H1 (cell line): ENCODE data around the gene SORBS1. TPM values are rescaled to one million over a fixed set of nuclear protein-coding genes. Genes with fewer than 3 reads are reported as not detected.

Experiments used
- CTCF ChIA-PET: fragments of 300-600 bp; sonication (Branson Sonifier 250); formaldehyde crosslinking; loops from one replicate; lab custom pipeline; 2021; ENCODE audit not compliant: partially characterized antibody; lab: Charles Lee
- POLR2A ChIA-PET: fragments of 300-600 bp; sonication (Branson Sonifier 250); formaldehyde crosslinking; loops from one replicate; lab custom pipeline; 2021; ENCODE audit warnings: inconsistent platforms; ENCODE audit not compliant: partially characterized antibody; lab: Charles Lee
- DNase-seq, 2 experiments: peaks; one replicate each; pipeline versions ENCODE4 v3.0.0 to v3.0.0-alpha.2; 2010 to 2022; ENCODE audit warnings: low spot score in 2 of 2, low read depth in 1 of 2, mixed read lengths in 1 of 2
- FAIRE-seq: peaks from 2 replicates; lab custom pipeline; 2011; peaks lifted over from hg19 to GRCh38; lab: Jason Lieb, UNC
- H2AFZ ChIP-seq: 2 replicates; pipeline ENCODE4 v1.8.1; 2012; ENCODE audit warnings: low read length, inconsistent platforms
- H2AK5ac ChIP-seq: 2 replicates; pipeline ENCODE4 v1.6.1; 2013; ENCODE audit warnings: low read depth, low read length
- H2BK120ac ChIP-seq: replicated peaks from 2 replicates; pipeline ENCODE3; 2013; ENCODE audit warnings: low read depth, low read length, inconsistent platforms
- H2BK12ac ChIP-seq: 2 replicates; pipeline ENCODE4 v1.6.1; 2013; ENCODE audit warnings: low read depth, low read length
- H2BK15ac ChIP-seq: 2 replicates; pipeline ENCODE4 v1.6.1; 2013; ENCODE audit warnings: low read length
- H2BK20ac ChIP-seq: 2 replicates; pipeline ENCODE4 v1.6.1; 2013; ENCODE audit warnings: low read length
- H2BK5ac ChIP-seq: 2 replicates; pipeline ENCODE4 v1.6.1; 2013; ENCODE audit warnings: low read depth, low read length
- H3K14ac ChIP-seq: 2 replicates; pipeline ENCODE4 v1.6.1; 2013; ENCODE audit warnings: inconsistent platforms; ENCODE audit not compliant: insufficient read length
- H3K18ac ChIP-seq: 2 replicates; pipeline ENCODE4 v1.6.1; 2013; ENCODE audit warnings: low read length; ENCODE audit errors: extremely low read depth
- H3K23ac ChIP-seq: 2 replicates; pipeline ENCODE4 v1.6.1; 2013; ENCODE audit warnings: inconsistent platforms; ENCODE audit not compliant: insufficient read length
- H3K23me2 ChIP-seq: 2 replicates; pipeline ENCODE4 v1.6.1; 2013; ENCODE audit warnings: low read depth, low read length
- H3K27ac ChIP-seq: 2 replicates; pipeline ENCODE4 v1.6.1; 2011; ENCODE audit warnings: low read depth, low read length, inconsistent platforms
- H3K27me3 ChIP-seq, 4 experiments: replicated peaks in 1 of 4; 1 replicate in 1 of 4; 2 replicates in 3 of 4; pipeline versions ENCODE4 v1.6.1 to v1.8.1; 2011 to 2013; ENCODE audit warnings: low read length in 3 of 4, mild to moderate bottlenecking in 3 of 4, inconsistent platforms in 2 of 4, mixed read lengths in 2 of 4, moderate library complexity in 1 of 4; ENCODE audit not compliant: control insufficient read depth in 3 of 4, insufficient read depth in 3 of 4; ENCODE audit errors: extremely low read depth in 1 of 4
- H3K36me3 ChIP-seq, 4 experiments: 2 replicates each; pipeline versions ENCODE4 v1.6.1 to v1.8.1; 2011 to 2013; ENCODE audit warnings: mild to moderate bottlenecking in 4 of 4, low read length in 3 of 4, moderate library complexity in 2 of 4, control low read depth in 1 of 4, inconsistent platforms in 1 of 4; ENCODE audit not compliant: insufficient read depth in 4 of 4, control insufficient read depth in 2 of 4
- H3K4ac ChIP-seq: replicated peaks from 2 replicates; pipeline ENCODE3; 2013; ENCODE audit warnings: low read length, low read depth, mixed read lengths, inconsistent platforms; ENCODE audit not compliant: insufficient read length
- H3K4me1 ChIP-seq, 4 experiments: replicated peaks in 1 of 4; 1 replicate in 1 of 4; 2 replicates in 3 of 4; pipeline versions ENCODE4 v1.6.1 to v1.8.1; 2011 to 2013; ENCODE audit warnings: low read length in 3 of 4, inconsistent platforms in 2 of 4, mixed read lengths in 1 of 4; ENCODE audit not compliant: insufficient read depth in 4 of 4, control insufficient read depth in 3 of 4
- H3K4me2 ChIP-seq, 2 experiments: 2 replicates each; pipeline versions ENCODE4 v1.6.1 to v1.8.1; 2011 to 2013; ENCODE audit warnings: low read depth in 2 of 2, low read length in 2 of 2, control low read depth in 1 of 2, inconsistent platforms in 1 of 2, mild to moderate bottlenecking in 1 of 2; ENCODE audit not compliant: insufficient read depth in 1 of 2
- H3K4me3 ChIP-seq, 4 experiments: fragments of 200-600, 300-600 bp in 1 of 4; sonication (generic), shearing (Covaris generic), sonication (Bioruptor Twin) in 1 of 4; 2 replicates each; pipeline versions ENCODE4 v1.5.1 to v1.8.1; 2011 to 2016; ENCODE audit warnings: low read length in 4 of 4, low read depth in 3 of 4, control low read depth in 2 of 4, inconsistent platforms in 2 of 4, mild to moderate bottlenecking in 2 of 4, mixed read lengths in 1 of 4, moderate library complexity in 1 of 4; ENCODE audit not compliant: insufficient read depth in 2 of 4; ENCODE audit errors: extremely low read depth in 1 of 4
- H3K56ac ChIP-seq: replicated peaks from 2 replicates; pipeline ENCODE3; 2013; ENCODE audit warnings: low read depth, mild to moderate bottlenecking, mixed read lengths, low read length, inconsistent platforms; ENCODE audit not compliant: insufficient read length
- H3K79me1 ChIP-seq: 2 replicates; pipeline ENCODE4 v1.6.1; 2013; ENCODE audit warnings: low read depth, low read length, control low read depth
- H3K79me2 ChIP-seq, 2 experiments: 2 replicates each; pipeline versions ENCODE4 v1.6.1 to v1.8.1; 2012 to 2013; ENCODE audit warnings: low read length in 2 of 2, mild to moderate bottlenecking in 2 of 2, inconsistent platforms in 1 of 2; ENCODE audit not compliant: insufficient read depth in 2 of 2, control insufficient read depth in 1 of 2
- H3K9ac ChIP-seq, 4 experiments: replicated peaks in 1 of 4; 1 replicate in 1 of 4; 2 replicates in 3 of 4; pipeline versions ENCODE4 v1.6.1 to v1.8.1; 2011 to 2013; ENCODE audit warnings: low read depth in 3 of 4, low read length in 3 of 4, control low read depth in 2 of 4, mild to moderate bottlenecking in 2 of 4, moderate library complexity in 2 of 4, inconsistent platforms in 1 of 4; ENCODE audit errors: extremely low read depth in 1 of 4
- H3K9me3 ChIP-seq, 2 experiments: 2 replicates each; pipeline versions ENCODE4 v1.6.1 to v1.8.1; 2012 to 2013; ENCODE audit warnings: mild to moderate bottlenecking in 2 of 2, moderate library complexity in 2 of 2, control low read depth in 1 of 2, inconsistent platforms in 1 of 2, low read depth in 1 of 2, low read length in 1 of 2, mixed read lengths in 1 of 2; ENCODE audit not compliant: insufficient read depth in 2 of 2
- H4K20me1 ChIP-seq, 2 experiments: replicated peaks in 1 of 2; 2 replicates each; pipeline versions ENCODE3 to v1.8.1; 2011 to 2013; ENCODE audit warnings: inconsistent platforms in 2 of 2, low read length in 2 of 2, mild to moderate bottlenecking in 1 of 2; ENCODE audit not compliant: insufficient read depth in 2 of 2, control insufficient read depth in 1 of 2
- H4K5ac ChIP-seq: 2 replicates; pipeline ENCODE4 v1.6.1; 2013; ENCODE audit warnings: low read length, low read depth, mixed read lengths, inconsistent platforms; ENCODE audit not compliant: insufficient read length
- H4K8ac ChIP-seq: 2 replicates; pipeline ENCODE4 v1.8.0; 2013; ENCODE audit warnings: mild to moderate bottlenecking, moderate library complexity, low read length, inconsistent platforms; ENCODE audit not compliant: insufficient read depth; ENCODE audit errors: extremely low read depth
- H4K91ac ChIP-seq: replicated peaks from 2 replicates; pipeline ENCODE3; 2013; ENCODE audit warnings: low read length, mixed read lengths, inconsistent platforms; ENCODE audit not compliant: insufficient read length
- CHD2 ChIP-seq: IDR thresholded peaks from 2 replicates; pipeline ENCODE4 v1.6.1; 2012; ENCODE audit warnings: low read length, improper control_type of control experiment
- KDM5A ChIP-seq: fragments of 200-600 bp; IDR thresholded peaks from 2 replicates; pipeline ENCODE4 v1.7.1; 2012; ENCODE audit warnings: mild to moderate bottlenecking, low read length, inconsistent platforms, mixed read lengths
- MAX ChIP-seq: IDR thresholded peaks from 2 replicates; pipeline ENCODE4 v1.6.1; 2012; ENCODE audit warnings: inconsistent platforms
- RFX5 ChIP-seq: IDR thresholded peaks from 2 replicates; pipeline ENCODE4 v1.6.1; 2011; ENCODE audit warnings: low read depth, low read length, improper control_type of control experiment, borderline replicate concordance
- SIRT6 ChIP-seq: IDR thresholded peaks from one replicate; pipeline ENCODE4 v1.7.1; 2012; ENCODE audit warnings: low read length, inconsistent platforms
- YY1 ChIP-seq: IDR thresholded peaks from 2 replicates; pipeline ENCODE4 v1.6.1; 2011; ENCODE audit warnings: low read depth, mild to moderate bottlenecking, low read length
- WGBS, 2 experiments: shearing (Covaris generic) in 1 of 2; methylation state at CpG; one replicate each; pipeline versions ENCODE4 v1.1.6 to v1.1.7; 2013 to 2015; ENCODE audit warnings: low lambda C conversion rate in 2 of 2, mixed read lengths in 2 of 2, inconsistent platforms in 1 of 2, low coverage in 1 of 2, missing lambda C conversion rate in 1 of 2; ENCODE audit not compliant: insufficient replicate concordance in 2 of 2, insufficient coverage in 1 of 2, insufficient read length in 1 of 2; ENCODE audit errors: extremely low coverage in 1 of 2, missing lambda C conversion rate in 1 of 2; 5-methylcytosine and 5-hydroxymethylcytosine counted together
- polyA plus RNA-seq, 7 experiments: library from polyadenylated mRNA; depleted of rRNA in 3 of 7; stranded (reverse) in 5 of 7; unstranded in 2 of 7; fragments of >200 nt in 5 of 7; fragments of 200-250 nt in 2 of 7; gene quantifications; 1 replicate in 5 of 7; 2 replicates in 1 of 7; 4 replicates in 1 of 7; pipeline versions ENCODE4 v1.2.1 to v1.2.3, GENCODE V29; 2011 to 2013; ENCODE audit warnings: missing spikeins in 2 of 7, mixed read lengths in 2 of 7
- total RNA-seq: library from RNA; stranded (reverse); fragmentation: NEBNext Ultra II Directional; extraction: Animal tissue kit (Norgen Biotek cat#: 25700); gene quantifications from 2 replicates; pipeline ENCODE4 v1.2.1, GENCODE V29; 2021
- TF ChIP-seq, protein P1 (sequence below), 3 experiments: IDR thresholded peaks; 1 replicate in 2 of 3; 2 replicates in 1 of 3; pipeline versions ENCODE4 v1.5.1 to v1.6.1; 2011; ENCODE audit warnings: low read length in 3 of 3, mild to moderate bottlenecking in 3 of 3, inconsistent platforms in 2 of 3, low read depth in 1 of 3, moderate library complexity in 1 of 3; ENCODE audit not compliant: insufficient read depth in 1 of 3; ENCODE audit errors: control extremely low read depth in 1 of 3

Gene SORBS1
- total and polyA plus RNA-seq, 2 of the 8 experiments (the other 6 are each of a cell fraction or from before 2014, with no cell fraction given) = 16.0 to 35.0 TPM

DNA sequence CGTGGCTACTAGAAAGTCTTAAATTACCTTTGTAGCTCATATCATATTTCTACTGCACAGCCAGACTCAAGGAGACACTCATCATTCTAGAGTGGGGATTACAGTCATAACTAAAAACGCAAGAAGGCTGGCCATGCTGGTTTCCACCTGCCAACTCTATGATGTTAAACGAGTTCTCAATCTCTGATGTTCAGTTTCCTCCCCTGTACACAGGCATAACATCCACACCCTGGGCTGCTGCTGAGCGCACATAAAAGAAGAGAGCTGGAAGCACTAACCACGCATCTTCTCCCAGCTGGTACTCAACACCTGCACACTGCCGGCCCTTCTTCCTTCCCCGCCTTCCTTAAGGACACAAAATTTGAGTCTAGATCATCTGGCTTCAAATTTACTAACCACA lies 60.5 kb downstream of the SORBS1 start:
- POLR2A ChIA-PET = no interaction called here
- Histone ChIP-seq H2BK5ac (no peak overlapping the region), H2BK12ac (peak overlapping the region; percentile 13; the same call in 1 of the 2 replicates), H3K23me2 (no peaks in the 10 kb centered on the region; the same call in none of the 2 replicates), H4K20me1 (peaks cover 0 to 2% of the 10 kb centered on the region in 2 experiments), H4K8ac (no peak overlapping the region), H3K4me3 (no peak overlapping the region), H3K27me3 (no peaks in the 10 kb centered on the region), H4K91ac (no peak overlapping the region), H2AFZ (no peak overlapping the region), H3K18ac (no peak overlapping the region), H4K5ac (no peak overlapping the region), H3K23ac (no peak overlapping the region), H3K9ac (no peak overlapping the region), H3K27ac (no peak overlapping the region), H2BK20ac (no peak overlapping the region), H3K9me3 (no peaks in the 10 kb centered on the region), H3K4ac (no peak overlapping the region), H3K79me1 (peaks cover 4% of the 10 kb centered on the region; the same call in 1 of the 2 replicates), H3K79me2 (peaks cover 0 to 58% of the 10 kb centered on the region in 2 experiments; a peak in 3 of 4 replicates), H3K56ac (no peak overlapping the region), H3K14ac (no peak overlapping the region), H3K4me2 (no peak overlapping the region), H2BK15ac (no peak overlapping the region; the same call in 1 of the 2 replicates), H2AK5ac (no peak overlapping the region), H2BK120ac (no peak overlapping the region), H3K4me1 (peaks cover 0 to 14% (median 6%) of the 10 kb centered on the region in 4 experiments; a peak in 5 of 7 replicates), H3K36me3 (no peaks in the 10 kb centered on the region)
- CTCF ChIA-PET = interaction anchor here (1.1 to 2.0 kb wide), 3 partner anchors 20 to 69 kb away, joined by 4 to 7 read pairs (median 4); no protein-coding TSS in a partner anchor
- no peak for FAIRE-seq
- no peak for DNase-seq
- WGBS, 2 experiments = 93% methylated on average over 7 of the region's 7 CpGs; no CpG with 5 or more reads in 1 of the 2 experiments
- no peak for TF ChIP-seq MAX
- no peak for TF ChIP-seq CHD2
- no peak for TF ChIP-seq YY1
- TF ChIP-seq KDM5A = no peak
- no peak for TF ChIP-seq RFX5
- no peak for TF ChIP-seq SIRT6
- TF ChIP-seq, protein P1, sequence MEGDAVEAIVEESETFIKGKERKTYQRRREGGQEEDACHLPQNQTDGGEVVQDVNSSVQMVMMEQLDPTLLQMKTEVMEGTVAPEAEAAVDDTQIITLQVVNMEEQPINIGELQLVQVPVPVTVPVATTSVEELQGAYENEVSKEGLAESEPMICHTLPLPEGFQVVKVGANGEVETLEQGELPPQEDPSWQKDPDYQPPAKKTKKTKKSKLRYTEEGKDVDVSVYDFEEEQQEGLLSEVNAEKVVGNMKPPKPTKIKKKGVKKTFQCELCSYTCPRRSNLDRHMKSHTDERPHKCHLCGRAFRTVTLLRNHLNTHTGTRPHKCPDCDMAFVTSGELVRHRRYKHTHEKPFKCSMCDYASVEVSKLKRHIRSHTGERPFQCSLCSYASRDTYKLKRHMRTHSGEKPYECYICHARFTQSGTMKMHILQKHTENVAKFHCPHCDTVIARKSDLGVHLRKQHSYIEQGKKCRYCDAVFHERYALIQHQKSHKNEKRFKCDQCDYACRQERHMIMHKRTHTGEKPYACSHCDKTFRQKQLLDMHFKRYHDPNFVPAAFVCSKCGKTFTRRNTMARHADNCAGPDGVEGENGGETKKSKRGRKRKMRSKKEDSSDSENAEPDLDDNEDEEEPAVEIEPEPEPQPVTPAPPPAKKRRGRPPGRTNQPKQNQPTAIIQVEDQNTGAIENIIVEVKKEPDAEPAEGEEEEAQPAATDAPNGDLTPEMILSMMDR (IDR thresholded peaks at IDR 0.05; ENCODE audit: control extremely low read depth in 1 of 3, insufficient read depth in 1 of 3, low read depth in 1 of 3, low read length in 3 of 3) = no peak
